ENCODE data around the gene PXDN. TPM values are rescaled to one million over a fixed set of nuclear protein-coding genes. Genes with fewer than 3 reads are reported as not detected.

The PXDN gene
- total RNA-seq, 1 experiment from 2014 or later: 146 TPM

DNA sequence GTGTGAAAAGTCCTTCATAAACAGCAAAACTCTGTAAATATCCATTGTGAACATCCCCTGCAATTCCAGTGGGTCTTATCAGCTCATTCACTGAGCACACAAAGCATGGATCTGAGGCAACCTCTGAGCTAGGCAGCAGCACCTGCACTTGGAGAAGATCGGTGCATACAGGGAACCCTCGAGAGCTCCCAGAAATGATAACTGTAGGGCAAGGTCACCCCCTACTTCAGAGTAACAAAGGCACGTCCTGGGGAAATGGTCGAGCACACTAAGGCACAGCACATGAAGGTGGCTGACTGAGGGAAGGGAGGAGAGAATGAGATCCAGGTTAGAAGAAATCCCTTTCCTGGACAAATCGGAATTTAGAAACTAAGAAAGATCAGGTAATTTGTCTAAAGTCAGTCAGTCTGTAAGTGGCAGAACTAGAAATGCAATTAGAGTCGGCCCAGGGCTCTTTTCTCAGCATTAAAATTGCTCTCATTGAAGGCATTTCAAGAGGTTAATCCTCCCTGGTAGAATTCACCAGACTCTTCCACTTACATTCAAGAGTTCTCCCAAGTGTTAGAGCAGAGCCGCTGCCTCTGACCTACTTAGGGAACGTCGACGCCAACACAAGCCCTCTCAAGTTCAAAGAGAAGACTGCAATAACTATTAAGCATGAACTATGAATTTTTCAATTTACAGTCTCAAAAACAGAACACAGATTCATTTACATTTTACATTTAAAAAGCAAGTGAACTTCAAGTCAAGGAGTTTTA is 45.9 kb downstream of the PXDN start:
- ATAC-seq: no peak
- POLR2A ChIA-PET: no interaction called here

More for the DNA sequence above, 45.9 kb downstream of the PXDN start:
- peak overlapping the region; percentile 17; the same call in 1 of the 2 replicates for H3K27ac Mint-ChIP-seq
- DNase-seq (ENCODE audit: low spot score): no peak
- no peaks in the 10 kb centered on the region; the same call in 1 of the 2 replicates for H3K27me3 Mint-ChIP-seq (ENCODE audit: low read depth)
- H3K4me3 Mint-ChIP-seq: no peak overlapping the region
- no peaks in the 10 kb centered on the region for H3K9me3 Mint-ChIP-seq
- CTCF ChIA-PET: no interaction called here
- H3K4me1 Mint-ChIP-seq: peaks cover 40% of the 10 kb centered on the region
- H3K36me3 Mint-ChIP-seq: no peaks in the 10 kb centered on the region
- TF ChIP-seq, protein P1, sequence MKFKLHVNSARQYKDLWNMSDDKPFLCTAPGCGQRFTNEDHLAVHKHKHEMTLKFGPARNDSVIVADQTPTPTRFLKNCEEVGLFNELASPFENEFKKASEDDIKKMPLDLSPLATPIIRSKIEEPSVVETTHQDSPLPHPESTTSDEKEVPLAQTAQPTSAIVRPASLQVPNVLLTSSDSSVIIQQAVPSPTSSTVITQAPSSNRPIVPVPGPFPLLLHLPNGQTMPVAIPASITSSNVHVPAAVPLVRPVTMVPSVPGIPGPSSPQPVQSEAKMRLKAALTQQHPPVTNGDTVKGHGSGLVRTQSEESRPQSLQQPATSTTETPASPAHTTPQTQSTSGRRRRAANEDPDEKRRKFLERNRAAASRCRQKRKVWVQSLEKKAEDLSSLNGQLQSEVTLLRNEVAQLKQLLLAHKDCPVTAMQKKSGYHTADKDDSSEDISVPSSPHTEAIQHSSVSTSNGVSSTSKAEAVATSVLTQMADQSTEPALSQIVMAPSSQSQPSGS (CRISPR knock-in tag; IDR thresholded peaks at IDR 0.05; ENCODE audit: borderline replicate concordance, low read depth): no peak
- TF ChIP-seq, protein P2, sequence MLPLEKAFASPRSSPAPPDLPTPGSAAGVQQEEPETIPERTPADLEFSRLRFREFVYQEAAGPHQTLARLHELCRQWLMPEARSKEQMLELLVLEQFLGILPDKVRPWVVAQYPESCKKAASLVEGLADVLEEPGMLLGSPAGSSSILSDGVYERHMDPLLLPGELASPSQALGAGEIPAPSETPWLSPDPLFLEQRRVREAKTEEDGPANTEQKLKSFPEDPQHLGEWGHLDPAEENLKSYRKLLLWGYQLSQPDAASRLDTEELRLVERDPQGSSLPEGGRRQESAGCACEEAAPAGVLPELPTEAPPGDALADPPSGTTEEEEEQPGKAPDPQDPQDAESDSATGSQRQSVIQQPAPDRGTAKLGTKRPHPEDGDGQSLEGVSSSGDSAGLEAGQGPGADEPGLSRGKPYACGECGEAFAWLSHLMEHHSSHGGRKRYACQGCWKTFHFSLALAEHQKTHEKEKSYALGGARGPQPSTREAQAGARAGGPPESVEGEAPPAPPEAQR (CRISPR knock-in tag; IDR thresholded peaks at IDR 0.05): no peak
- no peak for TF ChIP-seq ZNF121 (CRISPR knock-in tag; IDR thresholded peaks at IDR 0.05)
- TF ChIP-seq ZNF219 (CRISPR knock-in tag; IDR thresholded peaks at IDR 0.05; ENCODE audit: borderline replicate concordance): no peak
- TF ChIP-seq, protein P3, sequence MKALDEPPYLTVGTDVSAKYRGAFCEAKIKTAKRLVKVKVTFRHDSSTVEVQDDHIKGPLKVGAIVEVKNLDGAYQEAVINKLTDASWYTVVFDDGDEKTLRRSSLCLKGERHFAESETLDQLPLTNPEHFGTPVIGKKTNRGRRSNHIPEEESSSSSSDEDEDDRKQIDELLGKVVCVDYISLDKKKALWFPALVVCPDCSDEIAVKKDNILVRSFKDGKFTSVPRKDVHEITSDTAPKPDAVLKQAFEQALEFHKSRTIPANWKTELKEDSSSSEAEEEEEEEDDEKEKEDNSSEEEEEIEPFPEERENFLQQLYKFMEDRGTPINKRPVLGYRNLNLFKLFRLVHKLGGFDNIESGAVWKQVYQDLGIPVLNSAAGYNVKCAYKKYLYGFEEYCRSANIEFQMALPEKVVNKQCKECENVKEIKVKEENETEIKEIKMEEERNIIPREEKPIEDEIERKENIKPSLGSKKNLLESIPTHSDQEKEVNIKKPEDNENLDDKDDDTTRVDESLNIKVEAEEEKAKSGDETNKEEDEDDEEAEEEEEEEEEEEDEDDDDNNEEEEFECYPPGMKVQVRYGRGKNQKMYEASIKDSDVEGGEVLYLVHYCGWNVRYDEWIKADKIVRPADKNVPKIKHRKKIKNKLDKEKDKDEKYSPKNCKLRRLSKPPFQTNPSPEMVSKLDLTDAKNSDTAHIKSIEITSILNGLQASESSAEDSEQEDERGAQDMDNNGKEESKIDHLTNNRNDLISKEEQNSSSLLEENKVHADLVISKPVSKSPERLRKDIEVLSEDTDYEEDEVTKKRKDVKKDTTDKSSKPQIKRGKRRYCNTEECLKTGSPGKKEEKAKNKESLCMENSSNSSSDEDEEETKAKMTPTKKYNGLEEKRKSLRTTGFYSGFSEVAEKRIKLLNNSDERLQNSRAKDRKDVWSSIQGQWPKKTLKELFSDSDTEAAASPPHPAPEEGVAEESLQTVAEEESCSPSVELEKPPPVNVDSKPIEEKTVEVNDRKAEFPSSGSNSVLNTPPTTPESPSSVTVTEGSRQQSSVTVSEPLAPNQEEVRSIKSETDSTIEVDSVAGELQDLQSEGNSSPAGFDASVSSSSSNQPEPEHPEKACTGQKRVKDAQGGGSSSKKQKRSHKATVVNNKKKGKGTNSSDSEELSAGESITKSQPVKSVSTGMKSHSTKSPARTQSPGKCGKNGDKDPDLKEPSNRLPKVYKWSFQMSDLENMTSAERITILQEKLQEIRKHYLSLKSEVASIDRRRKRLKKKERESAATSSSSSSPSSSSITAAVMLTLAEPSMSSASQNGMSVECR (CRISPR knock-in tag; IDR thresholded peaks at IDR 0.05; ENCODE audit: borderline replicate concordance): no peak
- TF ChIP-seq, protein P4, sequence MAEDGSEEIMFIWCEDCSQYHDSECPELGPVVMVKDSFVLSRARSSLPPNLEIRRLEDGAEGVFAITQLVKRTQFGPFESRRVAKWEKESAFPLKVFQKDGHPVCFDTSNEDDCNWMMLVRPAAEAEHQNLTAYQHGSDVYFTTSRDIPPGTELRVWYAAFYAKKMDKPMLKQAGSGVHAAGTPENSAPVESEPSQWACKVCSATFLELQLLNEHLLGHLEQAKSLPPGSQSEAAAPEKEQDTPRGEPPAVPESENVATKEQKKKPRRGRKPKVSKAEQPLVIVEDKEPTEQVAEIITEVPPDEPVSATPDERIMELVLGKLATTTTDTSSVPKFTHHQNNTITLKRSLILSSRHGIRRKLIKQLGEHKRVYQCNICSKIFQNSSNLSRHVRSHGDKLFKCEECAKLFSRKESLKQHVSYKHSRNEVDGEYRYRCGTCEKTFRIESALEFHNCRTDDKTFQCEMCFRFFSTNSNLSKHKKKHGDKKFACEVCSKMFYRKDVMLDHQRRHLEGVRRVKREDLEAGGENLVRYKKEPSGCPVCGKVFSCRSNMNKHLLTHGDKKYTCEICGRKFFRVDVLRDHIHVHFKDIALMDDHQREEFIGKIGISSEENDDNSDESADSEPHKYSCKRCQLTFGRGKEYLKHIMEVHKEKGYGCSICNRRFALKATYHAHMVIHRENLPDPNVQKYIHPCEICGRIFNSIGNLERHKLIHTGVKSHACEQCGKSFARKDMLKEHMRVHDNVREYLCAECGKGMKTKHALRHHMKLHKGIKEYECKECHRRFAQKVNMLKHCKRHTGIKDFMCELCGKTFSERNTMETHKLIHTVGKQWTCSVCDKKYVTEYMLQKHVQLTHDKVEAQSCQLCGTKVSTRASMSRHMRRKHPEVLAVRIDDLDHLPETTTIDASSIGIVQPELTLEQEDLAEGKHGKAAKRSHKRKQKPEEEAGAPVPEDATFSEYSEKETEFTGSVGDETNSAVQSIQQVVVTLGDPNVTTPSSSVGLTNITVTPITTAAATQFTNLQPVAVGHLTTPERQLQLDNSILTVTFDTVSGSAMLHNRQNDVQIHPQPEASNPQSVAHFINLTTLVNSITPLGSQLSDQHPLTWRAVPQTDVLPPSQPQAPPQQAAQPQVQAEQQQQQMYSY (CRISPR knock-in tag; IDR thresholded peaks at IDR 0.05): no peak
- TF ChIP-seq, protein P5, sequence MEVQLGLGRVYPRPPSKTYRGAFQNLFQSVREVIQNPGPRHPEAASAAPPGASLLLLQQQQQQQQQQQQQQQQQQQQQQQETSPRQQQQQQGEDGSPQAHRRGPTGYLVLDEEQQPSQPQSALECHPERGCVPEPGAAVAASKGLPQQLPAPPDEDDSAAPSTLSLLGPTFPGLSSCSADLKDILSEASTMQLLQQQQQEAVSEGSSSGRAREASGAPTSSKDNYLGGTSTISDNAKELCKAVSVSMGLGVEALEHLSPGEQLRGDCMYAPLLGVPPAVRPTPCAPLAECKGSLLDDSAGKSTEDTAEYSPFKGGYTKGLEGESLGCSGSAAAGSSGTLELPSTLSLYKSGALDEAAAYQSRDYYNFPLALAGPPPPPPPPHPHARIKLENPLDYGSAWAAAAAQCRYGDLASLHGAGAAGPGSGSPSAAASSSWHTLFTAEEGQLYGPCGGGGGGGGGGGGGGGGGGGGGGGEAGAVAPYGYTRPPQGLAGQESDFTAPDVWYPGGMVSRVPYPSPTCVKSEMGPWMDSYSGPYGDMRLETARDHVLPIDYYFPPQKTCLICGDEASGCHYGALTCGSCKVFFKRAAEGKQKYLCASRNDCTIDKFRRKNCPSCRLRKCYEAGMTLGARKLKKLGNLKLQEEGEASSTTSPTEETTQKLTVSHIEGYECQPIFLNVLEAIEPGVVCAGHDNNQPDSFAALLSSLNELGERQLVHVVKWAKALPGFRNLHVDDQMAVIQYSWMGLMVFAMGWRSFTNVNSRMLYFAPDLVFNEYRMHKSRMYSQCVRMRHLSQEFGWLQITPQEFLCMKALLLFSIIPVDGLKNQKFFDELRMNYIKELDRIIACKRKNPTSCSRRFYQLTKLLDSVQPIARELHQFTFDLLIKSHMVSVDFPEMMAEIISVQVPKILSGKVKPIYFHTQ (CRISPR knock-in tag; IDR thresholded peaks at IDR 0.05): no peak
- TF ChIP-seq SMAD4 (CRISPR knock-in tag; IDR thresholded peaks at IDR 0.05): no peak
- TF ChIP-seq ZNF423 (CRISPR knock-in tag; IDR thresholded peaks at IDR 0.05): no peak
